Adrenal gland (tissue), 12 donors: ENCODE results near the gene CAV2. TPM values are rescaled to one million over a fixed set of nuclear protein-coding genes. Genes with fewer than 3 reads are reported as not detected.

Source experiments
- DNase-seq, 7 donors: peaks; one replicate each; pipeline ENCODE4 v3.0.0-alpha.2; 2019 to 2020
- H3K27ac ChIP-seq, 5 donors: fragments of 200-600 bp; sonication (generic) in 4 of 5; 1 replicate in 3 of 5; 2 replicates in 2 of 5; pipeline versions ENCODE4 v1.5.1 to v1.8.0; 2016 to 2020; ENCODE audit warnings: mild to moderate bottlenecking in 1 of 5
- H3K27me3 ChIP-seq: fragments of 200-600 bp; 2 replicates; pipeline ENCODE4 v1.8.0; 2021
- H3K36me3 ChIP-seq, 2 donors: fragments of 200-600 bp; replicated peaks in 1 of 2; 1 replicate in 1 of 2; 2 replicates in 1 of 2; pipeline versions ENCODE4 v1.5.1 to v1.8.0; 2018 to 2022
- H3K4me1 ChIP-seq, 2 donors: fragments of 200-600 bp; replicated peaks in 1 of 2; 1 replicate in 1 of 2; 2 replicates in 1 of 2; pipeline versions ENCODE4 v1.5.1 to v1.8.0; 2018 to 2021
- H3K4me3 ChIP-seq, 4 donors: fragments of 200-600 bp; sonication (generic) in 3 of 4; one replicate each; pipeline ENCODE4 v1.5.1; 2016 to 2018
- H3K9me3 ChIP-seq, 3 donors: fragments of 200-600 bp; sonication (generic) in 1 of 3; replicated peaks in 1 of 3; 1 replicate in 2 of 3; 2 replicates in 1 of 3; pipeline versions ENCODE4 v1.5.1 to v1.8.0; 2016 to 2021
- POLR2A ChIP-seq, 2 donors: fragments of 450-650 bp; IDR thresholded peaks; one replicate each; pipeline ENCODE4 v1.6.1; 2017; ENCODE audit warnings: antibody characterized with exemption in 2 of 2, mild to moderate bottlenecking in 2 of 2, moderate library complexity in 1 of 2
- WGBS, 4 donors: extraction: QIAGEN DNeasy Blood & Tissue Kit in 2 of 4; methylation state at CpG; one replicate each; pipeline versions ENCODE4 v1.1.5 to v1.1.7; 2013 to 2017; 5-methylcytosine and 5-hydroxymethylcytosine counted together
- intact Hi-C, 2 donors: fragments of 100-400 bp; cut with DNase I; formaldehyde crosslinking; loops; one replicate each; pipeline versions ENCODE4 v1.14.1 to v1.15.0; 2022 to 2023
- polyA plus RNA-seq, 3 donors: library from polyadenylated mRNA; stranded (reverse); fragments of 200-250 nt in 2 of 3; fragments of 350-450 nt in 1 of 3; fragmentation: Illumina TruSeq in 1 of 3; extraction: RNeasy Lipid Tissue Mini Kit (QIAGEN cat#74804) in 1 of 3; gene quantifications; one replicate each; pipeline ENCODE4 v1.2.3, GENCODE V29; 2013 to 2014
- total RNA-seq, 9 donors: library from RNA; depleted of rRNA in 4 of 9; stranded (reverse); fragments of >200 nt in 4 of 9; fragments of 120-200 nt in 1 of 9; fragmentation: NEBNext Ultra II Directional in 1 of 9; extraction: Animal tissue kit (Norgen Biotek cat#: 25700) in 1 of 9; gene quantifications; one replicate each; pipeline versions ENCODE4 v1.1.0 to v1.2.4, GENCODE V29; 2013 to 2023
- TF ChIP-seq, protein P1 (sequence below), 6 experiments: fragments of 450-650 bp in 4 of 6; fragments of 200-600 bp in 2 of 6; sonication (generic) in 1 of 6; IDR thresholded peaks; 1 replicate in 5 of 6; 2 replicates in 1 of 6; pipeline versions ENCODE4 v1.5.1 to v1.8.0; 2016 to 2021; ENCODE audit warnings: antibody characterized with exemption in 6 of 6, mild to moderate bottlenecking in 2 of 6, moderate library complexity in 1 of 6
- donor health status: healthy with polysubstance abuse.
- donor health status: Bipolar disorder and iron deficiency.
- donor health status: DM: yes; HTN: yes; CAD: no.
- donor health status: DM: no; HTN: no; CAD: no.
- donor health status: DM: no; HTN: no; CAD: no.
- donor health status: DM: yes; HTN: yes; CAD: no.

CAV2 gene
- total and polyA plus RNA-seq, 12 donors: 9.8 to 40.2 (median 16.1) TPM

DNA sequence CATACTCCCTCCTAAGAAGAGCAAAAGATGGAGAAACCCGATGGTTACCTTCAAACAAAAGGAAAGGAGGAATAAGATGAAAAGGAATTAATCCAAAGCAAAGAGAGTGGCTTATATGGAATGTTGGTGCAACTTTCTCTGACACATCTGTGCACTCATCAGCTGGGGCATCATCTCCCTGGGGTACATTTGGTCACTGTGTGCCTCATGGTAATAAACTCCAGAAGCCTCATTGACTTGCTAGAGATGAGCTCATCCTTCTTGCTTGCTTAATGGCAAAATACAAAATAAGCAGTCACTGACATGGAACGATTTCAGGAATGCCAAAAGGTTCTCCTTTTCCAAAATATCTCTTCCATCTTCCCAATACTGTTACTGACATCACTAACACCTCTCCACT is 47.8 kb downstream of the CAV2 start:
- Histone ChIP-seq H3K27ac (no peak overlapping the region), H3K4me3 (no peak overlapping the region), H3K36me3 (no peaks in the 10 kb centered on the region), H3K9me3 (no peaks in the 10 kb centered on the region), H3K27me3 (no peaks in the 10 kb centered on the region), H3K4me1 (no peaks in the 10 kb centered on the region)
- DNase-seq: no peak
- intact Hi-C loops: no loop called here
- WGBS, 4 donors: 78 to 81% (median 79%) methylated on average over 2 of the region's 2 CpGs
- TF ChIP-seq, protein P1, sequence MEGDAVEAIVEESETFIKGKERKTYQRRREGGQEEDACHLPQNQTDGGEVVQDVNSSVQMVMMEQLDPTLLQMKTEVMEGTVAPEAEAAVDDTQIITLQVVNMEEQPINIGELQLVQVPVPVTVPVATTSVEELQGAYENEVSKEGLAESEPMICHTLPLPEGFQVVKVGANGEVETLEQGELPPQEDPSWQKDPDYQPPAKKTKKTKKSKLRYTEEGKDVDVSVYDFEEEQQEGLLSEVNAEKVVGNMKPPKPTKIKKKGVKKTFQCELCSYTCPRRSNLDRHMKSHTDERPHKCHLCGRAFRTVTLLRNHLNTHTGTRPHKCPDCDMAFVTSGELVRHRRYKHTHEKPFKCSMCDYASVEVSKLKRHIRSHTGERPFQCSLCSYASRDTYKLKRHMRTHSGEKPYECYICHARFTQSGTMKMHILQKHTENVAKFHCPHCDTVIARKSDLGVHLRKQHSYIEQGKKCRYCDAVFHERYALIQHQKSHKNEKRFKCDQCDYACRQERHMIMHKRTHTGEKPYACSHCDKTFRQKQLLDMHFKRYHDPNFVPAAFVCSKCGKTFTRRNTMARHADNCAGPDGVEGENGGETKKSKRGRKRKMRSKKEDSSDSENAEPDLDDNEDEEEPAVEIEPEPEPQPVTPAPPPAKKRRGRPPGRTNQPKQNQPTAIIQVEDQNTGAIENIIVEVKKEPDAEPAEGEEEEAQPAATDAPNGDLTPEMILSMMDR (IDR thresholded peaks at IDR 0.05): no peak
- TF ChIP-seq POLR2A (IDR thresholded peaks at IDR 0.05): no peak

DNA sequence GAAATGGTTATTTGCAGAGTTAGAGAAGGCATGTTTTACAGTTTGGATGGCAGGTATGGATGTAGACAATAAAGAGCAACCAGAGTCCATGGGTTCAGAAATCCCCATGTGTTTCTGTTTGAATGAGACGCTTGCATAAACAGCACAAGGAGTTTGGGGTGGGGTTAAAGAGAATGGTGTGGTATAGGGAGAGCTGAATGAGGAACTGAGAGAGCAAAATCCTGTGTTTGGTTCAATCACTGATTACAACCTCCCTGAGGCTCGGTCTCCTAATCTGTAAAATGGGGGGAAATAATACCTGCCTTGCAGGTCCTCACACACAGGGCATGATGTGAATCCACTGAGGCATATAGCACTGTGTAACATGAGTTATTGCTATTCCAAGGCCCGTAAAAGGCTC is 49.0 kb downstream of the CAV2 start:
- H3K9me3 ChIP-seq: no peaks in the 10 kb centered on the region
- H3K36me3 ChIP-seq: no peaks in the 10 kb centered on the region
- TF ChIP-seq, protein P1 (IDR thresholded peaks at IDR 0.05): no peak
- TF ChIP-seq POLR2A (IDR thresholded peaks at IDR 0.05): no peak
- H3K4me3 ChIP-seq: no peak overlapping the region
- no peak overlapping the region for H3K27ac ChIP-seq
- H3K4me1 ChIP-seq: no peaks in the 10 kb centered on the region
- DNase-seq: no peak
- 74 to 80% (median 79%) methylated on average over 3 of the region's 3 CpGs for WGBS, 4 donors
- no peaks in the 10 kb centered on the region for H3K27me3 ChIP-seq
- intact Hi-C loops: no loop called here

DNA sequence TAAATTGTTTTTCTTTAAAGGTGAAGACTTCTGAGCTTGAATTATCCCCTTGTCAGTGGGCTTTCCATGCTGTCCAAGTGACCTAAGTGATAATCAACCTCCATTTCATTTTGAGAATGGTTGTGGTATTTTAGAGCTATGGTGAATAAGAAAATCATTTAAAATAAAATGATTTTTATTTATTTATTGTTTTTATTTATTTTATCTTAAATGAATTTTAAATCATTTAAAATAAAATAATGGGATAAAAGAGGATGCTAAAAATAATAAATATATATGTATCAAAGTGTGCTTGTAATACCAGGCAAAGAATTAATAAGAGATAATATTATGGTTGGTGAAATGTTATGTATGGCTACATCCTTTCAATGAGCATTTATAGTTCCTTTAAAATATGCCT is 49.8 kb downstream of the CAV2 start:
- intact Hi-C loops: no loop called here
- Histone ChIP-seq H3K4me1 (no peaks in the 10 kb centered on the region), H3K27me3 (no peaks in the 10 kb centered on the region), H3K27ac (no peak overlapping the region), H3K4me3 (no peak overlapping the region), H3K9me3 (no peaks in the 10 kb centered on the region), H3K36me3 (no peaks in the 10 kb centered on the region)
- TF ChIP-seq POLR2A (IDR thresholded peaks at IDR 0.05): no peak
- TF ChIP-seq, protein P1 (IDR thresholded peaks at IDR 0.05): no peak
- no peak for DNase-seq

DNA sequence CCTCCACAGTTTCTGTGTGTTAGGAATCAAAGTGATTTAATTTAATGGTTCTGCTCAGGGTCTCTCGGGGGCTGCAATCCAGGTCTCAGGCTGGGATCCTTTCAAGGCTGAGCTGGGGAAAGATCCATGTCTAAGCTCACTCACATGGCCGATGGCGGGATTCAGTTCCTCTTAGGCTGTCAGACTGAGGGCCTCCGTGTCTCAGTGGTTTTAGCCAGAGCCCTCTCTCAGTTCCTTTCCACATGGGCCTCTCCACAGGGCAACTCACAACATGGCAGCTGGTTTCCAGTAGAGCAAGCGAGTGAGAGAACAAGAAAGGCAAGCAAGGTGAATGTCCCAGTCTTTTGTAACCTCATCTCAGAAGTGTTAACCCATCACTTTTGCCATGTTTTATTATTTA is 52.2 kb downstream of the CAV2 start:
- Histone ChIP-seq H3K27me3 (no peaks in the 10 kb centered on the region), H3K9me3 (no peaks in the 10 kb centered on the region), H3K36me3 (no peaks in the 10 kb centered on the region), H3K4me3 (no peak overlapping the region), H3K4me1 (no peaks in the 10 kb centered on the region), H3K27ac (no peak overlapping the region)
- no peak for DNase-seq
- intact Hi-C loops: no loop called here
- WGBS, 4 donors: 62 to 94% (median 85%) methylated on average over 5 of the region's 5 CpGs
- TF ChIP-seq, protein P1 (IDR thresholded peaks at IDR 0.05): no peak
- no peak for TF ChIP-seq POLR2A (IDR thresholded peaks at IDR 0.05)
